Osteocyte (in vitro differentiated cells): ENCODE data around the gene WNT9A. TPM values are rescaled to one million over a fixed set of nuclear protein-coding genes. Genes with fewer than 3 reads are reported as not detected.

Source experiments
- DNase-seq: peaks from one replicate; pipeline ENCODE4 v3.0.0; 2021; ENCODE audit warnings: mixed read lengths; ENCODE audit not compliant: unreplicated experiment; ENCODE audit errors: extremely low spot score
- H3K27ac Mint-ChIP-seq: one replicate; pipeline ENCODE4 v1.8.0; 2021; ENCODE audit warnings: mild to moderate bottlenecking, mixed read lengths; ENCODE audit not compliant: unreplicated experiment
- H3K27me3 Mint-ChIP-seq: one replicate; pipeline ENCODE4 v1.8.0; 2021; ENCODE audit warnings: mixed read lengths; ENCODE audit not compliant: unreplicated experiment
- H3K36me3 Mint-ChIP-seq: one replicate; pipeline ENCODE4 v1.8.0; 2021; ENCODE audit warnings: mixed read lengths; ENCODE audit not compliant: unreplicated experiment
- H3K4me1 Mint-ChIP-seq: one replicate; pipeline ENCODE4 v1.8.0; 2021; ENCODE audit warnings: mixed read lengths; ENCODE audit not compliant: unreplicated experiment
- H3K4me3 Mint-ChIP-seq: one replicate; pipeline ENCODE4 v1.8.0; 2021; ENCODE audit warnings: mild to moderate bottlenecking, moderate library complexity, mixed read lengths; ENCODE audit not compliant: unreplicated experiment
- H3K9me3 Mint-ChIP-seq: one replicate; pipeline ENCODE4 v1.8.0; 2021; ENCODE audit warnings: mixed read lengths; ENCODE audit not compliant: unreplicated experiment
- total RNA-seq: library from RNA; stranded (reverse); gene quantifications from 2 replicates; pipeline ENCODE4 v1.2.1, GENCODE V29; 2021
- TF ChIP-seq, protein P1 (sequence below): fragments of 200-600 bp; sonication (generic); IDR thresholded peaks from 2 replicates; pipeline ENCODE4 v1.5.0; 2021; ENCODE audit warnings: antibody characterized with exemption, mild to moderate bottlenecking, moderate library complexity

Gene WNT9A
- total RNA-seq, 1 donor from 2014 or later, result 4.9 TPM

DNA sequence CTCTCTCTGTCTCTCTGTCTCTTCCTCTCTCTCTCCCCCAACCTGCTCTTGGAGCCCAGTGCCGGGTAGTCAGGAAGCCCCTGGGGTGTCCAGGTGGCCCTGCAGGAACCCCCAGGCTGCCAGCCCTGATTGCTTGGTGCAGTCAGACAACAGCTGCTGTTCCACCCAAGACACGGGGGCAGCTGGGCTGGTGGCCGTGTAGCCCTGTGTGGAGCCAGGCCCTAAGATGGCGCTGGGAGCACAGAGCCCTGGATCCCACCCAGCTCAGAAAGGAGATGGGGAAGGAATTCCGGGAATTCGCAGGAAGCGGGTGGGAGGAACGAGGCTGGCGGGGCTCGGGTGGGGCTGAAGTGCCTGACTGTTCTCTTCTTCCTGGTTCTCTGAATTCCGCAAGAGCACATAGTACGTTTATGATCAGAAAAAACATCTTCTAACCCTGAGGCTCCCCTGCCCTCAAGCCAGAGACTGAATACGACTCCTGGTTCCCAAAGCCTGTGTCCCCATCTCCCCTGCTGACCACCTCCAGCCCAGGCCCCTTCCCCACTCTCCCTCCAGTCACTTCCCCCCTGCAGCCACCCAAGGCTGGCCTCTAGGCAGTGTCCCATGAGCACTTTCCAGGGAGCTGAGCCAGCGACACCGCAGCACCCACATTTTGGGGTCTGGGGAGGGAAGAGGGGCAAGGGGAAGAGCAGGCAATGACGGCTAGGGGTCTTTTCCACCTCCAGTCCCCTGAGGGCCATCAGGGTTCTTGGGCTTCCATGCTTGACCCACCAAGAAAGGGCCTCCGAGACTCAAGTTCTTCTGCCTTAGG lies 55.0 kb downstream of the WNT9A start:
- TF ChIP-seq, protein P1, sequence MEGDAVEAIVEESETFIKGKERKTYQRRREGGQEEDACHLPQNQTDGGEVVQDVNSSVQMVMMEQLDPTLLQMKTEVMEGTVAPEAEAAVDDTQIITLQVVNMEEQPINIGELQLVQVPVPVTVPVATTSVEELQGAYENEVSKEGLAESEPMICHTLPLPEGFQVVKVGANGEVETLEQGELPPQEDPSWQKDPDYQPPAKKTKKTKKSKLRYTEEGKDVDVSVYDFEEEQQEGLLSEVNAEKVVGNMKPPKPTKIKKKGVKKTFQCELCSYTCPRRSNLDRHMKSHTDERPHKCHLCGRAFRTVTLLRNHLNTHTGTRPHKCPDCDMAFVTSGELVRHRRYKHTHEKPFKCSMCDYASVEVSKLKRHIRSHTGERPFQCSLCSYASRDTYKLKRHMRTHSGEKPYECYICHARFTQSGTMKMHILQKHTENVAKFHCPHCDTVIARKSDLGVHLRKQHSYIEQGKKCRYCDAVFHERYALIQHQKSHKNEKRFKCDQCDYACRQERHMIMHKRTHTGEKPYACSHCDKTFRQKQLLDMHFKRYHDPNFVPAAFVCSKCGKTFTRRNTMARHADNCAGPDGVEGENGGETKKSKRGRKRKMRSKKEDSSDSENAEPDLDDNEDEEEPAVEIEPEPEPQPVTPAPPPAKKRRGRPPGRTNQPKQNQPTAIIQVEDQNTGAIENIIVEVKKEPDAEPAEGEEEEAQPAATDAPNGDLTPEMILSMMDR, result no peak
- Mint-ChIP-seq H3K4me1 (peaks cover 40% of the 10 kb centered on the region), H3K4me3 (no peak overlapping the region), H3K36me3 (no peaks in the 10 kb centered on the region), H3K27ac (peak overlapping the region; percentile 50), H3K27me3 (no peaks in the 10 kb centered on the region), H3K9me3 (no peaks in the 10 kb centered on the region)
- DNase-seq, result peak; percentile 82

DNA sequence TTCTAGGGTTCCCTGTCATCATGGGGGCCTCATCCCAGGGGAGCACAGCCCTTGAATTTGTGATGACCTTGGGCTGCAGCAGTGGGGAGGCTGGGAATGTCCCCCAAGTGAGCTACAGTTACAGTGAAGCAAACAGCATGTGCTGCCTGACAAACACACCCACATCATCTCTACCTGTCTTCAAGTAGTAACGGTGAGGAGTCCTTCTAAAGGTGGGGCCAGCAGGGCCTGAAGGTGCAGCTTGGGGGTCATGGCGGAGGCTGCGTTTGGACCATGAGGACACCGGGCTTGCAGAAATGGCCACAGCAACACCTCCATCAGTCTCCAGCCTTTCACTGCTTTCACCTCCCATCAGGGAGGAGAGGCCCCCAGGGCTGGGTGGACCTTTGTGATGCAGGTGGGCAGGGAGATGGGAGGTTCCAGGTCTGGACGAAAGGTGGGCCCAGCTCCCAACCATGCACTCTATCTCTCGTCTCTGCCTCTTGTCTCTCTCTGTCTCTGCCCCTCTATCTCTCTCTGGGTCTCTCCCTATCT lies 55.7 kb downstream of the WNT9A start:
- Mint-ChIP-seq H3K36me3 (no peaks in the 10 kb centered on the region), H3K9me3 (no peaks in the 10 kb centered on the region), H3K27me3 (no peaks in the 10 kb centered on the region), H3K4me3 (no peak overlapping the region), H3K4me1 (peaks cover 40% of the 10 kb centered on the region), H3K27ac (peak overlapping the region; percentile 50)
- TF ChIP-seq, protein P1, result no peak
- peak; percentile 73 for DNase-seq

DNA sequence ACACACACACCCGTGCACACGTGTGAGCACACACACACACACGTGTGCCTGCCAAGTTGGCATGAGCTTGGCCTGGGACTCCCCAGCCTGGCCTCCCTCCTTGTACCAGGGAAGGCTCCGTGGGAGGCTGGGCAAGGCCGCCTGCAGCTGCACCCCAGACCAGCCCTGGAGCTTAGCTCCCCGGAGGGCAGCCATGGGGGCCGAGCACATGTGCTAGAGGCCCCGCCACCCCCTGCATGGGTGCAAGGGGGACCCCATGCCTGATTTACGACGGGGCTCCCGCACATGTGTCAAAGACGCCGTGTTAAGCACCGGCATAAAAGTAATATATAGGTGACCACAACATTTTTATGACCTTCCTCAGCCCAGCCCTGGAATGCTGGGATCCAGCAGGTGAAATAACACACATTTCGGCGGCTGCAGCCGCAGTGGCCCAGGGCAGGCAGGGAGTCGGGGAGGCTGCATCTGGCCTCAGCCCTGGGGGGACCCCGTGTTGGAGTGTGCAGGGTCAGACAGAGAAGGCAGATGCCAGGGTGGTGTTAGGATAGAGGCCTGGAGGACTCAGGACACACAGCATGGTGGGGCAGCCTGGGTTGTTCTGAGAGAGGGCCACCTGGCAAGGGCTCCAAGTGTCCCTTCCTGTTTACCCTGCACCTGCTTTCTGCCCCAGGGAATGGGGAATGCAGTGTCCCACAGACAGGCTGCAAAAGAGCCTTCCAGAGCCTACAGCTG lies 56.3 kb downstream of the WNT9A start:
- Mint-ChIP-seq H3K27ac (no peak overlapping the region), H3K4me3 (no peak overlapping the region), H3K9me3 (no peaks in the 10 kb centered on the region), H3K4me1 (peaks cover 42% of the 10 kb centered on the region), H3K27me3 (no peaks in the 10 kb centered on the region), H3K36me3 (no peaks in the 10 kb centered on the region)
- peak; percentile 80 for DNase-seq
- TF ChIP-seq, protein P1, result no peak

DNA sequence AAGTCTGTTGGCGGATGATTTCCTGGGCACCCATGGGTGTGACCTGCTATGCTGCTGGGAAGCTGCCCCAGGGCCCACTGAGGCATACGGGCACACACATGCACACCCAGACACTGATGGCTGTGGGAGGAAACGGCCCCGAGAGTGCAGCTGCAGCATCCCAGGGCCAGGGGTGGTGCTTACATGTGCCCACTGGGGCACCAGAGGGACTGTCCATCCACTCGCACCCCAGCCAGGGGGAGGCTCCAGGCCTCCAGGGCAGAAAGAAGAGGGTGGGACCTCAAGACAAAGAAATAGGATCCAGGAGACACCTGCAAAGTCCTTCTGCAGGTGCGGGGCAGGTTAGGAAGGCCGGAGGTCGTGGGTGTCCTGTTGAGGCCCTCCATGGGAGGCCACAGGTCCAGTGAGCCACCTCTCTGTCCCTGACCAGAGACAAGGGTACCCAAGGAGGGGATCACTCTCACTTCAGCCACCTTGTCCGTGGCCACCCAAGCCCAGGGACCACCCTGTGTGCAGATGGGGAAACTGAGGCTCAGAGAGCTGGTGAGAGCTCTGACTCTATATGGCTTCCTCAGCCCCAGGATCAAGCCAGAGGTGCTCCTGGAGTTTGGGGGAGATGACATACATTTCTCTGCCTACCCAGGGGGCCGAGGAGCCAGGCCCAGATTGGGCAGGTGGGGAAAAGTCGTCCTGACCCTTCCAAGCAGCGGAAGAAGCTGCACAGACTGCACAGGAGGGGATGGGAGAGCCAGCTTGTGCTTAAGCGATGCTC lies 57.1 kb downstream of the WNT9A start:
- peak; percentile 71 for DNase-seq
- no peak overlapping the region for H3K27ac Mint-ChIP-seq
- no peaks in the 10 kb centered on the region for H3K9me3 Mint-ChIP-seq
- no peaks in the 10 kb centered on the region for H3K27me3 Mint-ChIP-seq
- no peaks in the 10 kb centered on the region for H3K36me3 Mint-ChIP-seq
- TF ChIP-seq, protein P1, result no peak
- peaks cover 40% of the 10 kb centered on the region for H3K4me1 Mint-ChIP-seq
- H3K4me3 Mint-ChIP-seq, result no peak overlapping the region
